IPS DF 6.9 (cell line): Measurements from ENCODE around the gene DUXA.
"Not testable (repeated sequence)": the region's sequence is repeated elsewhere in the genome, so short reads cannot be mapped to it uniquely, and the experiment has no call there.

Experiments
- DNase-seq: peaks from one replicate; pipeline ENCODE4 v3.0.0-alpha.2; 2013; ENCODE audit warnings: low read depth, low spot score
- H3K27ac ChIP-seq: one replicate; pipeline ENCODE4 v1.5.1; 2013; ENCODE audit warnings: low read length, control low read depth
- H3K27me3 ChIP-seq: 2 replicates; pipeline ENCODE4 v1.6.1; 2013; ENCODE audit warnings: mild to moderate bottlenecking, low read length; ENCODE audit not compliant: control insufficient read depth, insufficient read depth
- H3K36me3 ChIP-seq: 2 replicates; pipeline ENCODE4 v1.6.1; 2013; ENCODE audit warnings: low read length; ENCODE audit not compliant: control insufficient read depth, insufficient read depth
- H3K4me1 ChIP-seq: 2 replicates; pipeline ENCODE4 v1.6.1; 2013; ENCODE audit warnings: low read length; ENCODE audit not compliant: control insufficient read depth, insufficient read depth
- H3K4me3 ChIP-seq: 2 replicates; pipeline ENCODE4 v1.5.1; 2013; ENCODE audit warnings: mild to moderate bottlenecking, low read length
- H3K9me3 ChIP-seq: 2 replicates; pipeline ENCODE4 v1.6.1; 2013; ENCODE audit warnings: low read length, inconsistent platforms; ENCODE audit not compliant: control insufficient read depth, insufficient read depth
- WGBS: extraction: QIAGEN DNeasy Blood & Tissue Kit; methylation state at CpG from one replicate; pipeline ENCODE4 v1.1.7; 2013; ENCODE audit warnings: mixed read lengths, missing lambda C conversion rate; ENCODE audit not compliant: insufficient read length, insufficient coverage; 5-methylcytosine and 5-hydroxymethylcytosine counted together

The DUXA gene

GRCh38 chr19:57167385-57167784 lies at the start of gene DUXA:
TSS of gene DUXA (minus strand) at chr19:57167485. CDS start at chr19:57167443, 42 bp downstream.
- H3K27ac ChIP-seq: no peak within 1 kb of the TSS
- no peaks in the 10 kb centered on the region for H3K27me3 ChIP-seq
- H3K4me1 ChIP-seq: no peaks in the 10 kb centered on the region
- no peak for DNase-seq
- no peak within 1 kb of the TSS for H3K4me3 ChIP-seq
- WGBS: no CpG with 5 or more reads among the region's 6 CpGs
- peaks cover 3% of the 10 kb centered on the region for H3K9me3 ChIP-seq
- no peaks in the 10 kb centered on the region for H3K36me3 ChIP-seq

- WGBS: no CpG with 5 or more reads among the region's 7 CpGs
- Histone ChIP-seq H3K27me3 (no peaks in the 10 kb centered on the region), H3K4me1 (no peaks in the 10 kb centered on the region), H3K27ac (no peak overlapping the region), H3K4me3 (no peak overlapping the region), H3K9me3 (no peaks in the 10 kb centered on the region), H3K36me3 (peaks cover 11% of the 10 kb centered on the region)
- no peak for DNase-seq
Measured at GRCh38 chr19:57212109-57212508, 44.8 kb upstream of the DUXA start.

- Histone ChIP-seq H3K36me3 (peaks cover 11% of the 10 kb centered on the region), H3K9me3 (no peaks in the 10 kb centered on the region), H3K4me3 (no peak overlapping the region), H3K4me1 (no peaks in the 10 kb centered on the region), H3K27me3 (no peaks in the 10 kb centered on the region), H3K27ac (no peak overlapping the region)
- no peak for DNase-seq
- no CpG with 5 or more reads among the region's 4 CpGs for WGBS
Measured at GRCh38 chr19:57210381-57210780, 43.1 kb upstream of the DUXA start.

- no peaks in the 10 kb centered on the region for H3K4me1 ChIP-seq
- no peak overlapping the region for H3K4me3 ChIP-seq
- no CpG with 5 or more reads among the region's 5 CpGs for WGBS
- no peaks in the 10 kb centered on the region for H3K9me3 ChIP-seq
- DNase-seq: no peak
- no peak overlapping the region for H3K27ac ChIP-seq
- H3K36me3 ChIP-seq: no peaks in the 10 kb centered on the region
- no peaks in the 10 kb centered on the region for H3K27me3 ChIP-seq
Measured at GRCh38 chr19:57202160-57202559, 34.9 kb upstream of the DUXA start.

- WGBS: no CpG with 5 or more reads among the region's 6 CpGs
Measured at GRCh38 chr19:57197874-57198273, 30.6 kb upstream of the DUXA start.

GRCh38 chr19:57192993-57193392 lies 25.7 kb upstream of the DUXA start:
- H3K27me3 ChIP-seq: no peaks in the 10 kb centered on the region
- H3K36me3 ChIP-seq: no peaks in the 10 kb centered on the region; the same call in 1 of the 2 replicates
- H3K27ac ChIP-seq: no peak overlapping the region
- no CpG with 5 or more reads among the region's 5 CpGs for WGBS
- no peak overlapping the region for H3K4me3 ChIP-seq
- H3K4me1 ChIP-seq: no peaks in the 10 kb centered on the region
- H3K9me3 ChIP-seq: no peaks in the 10 kb centered on the region
- no peak for DNase-seq

More at GRCh38 chr19:57197874-57198273, 30.6 kb upstream of the DUXA start:
- not testable (repeated sequence) for H3K36me3 ChIP-seq, H3K4me3 ChIP-seq, DNase-seq, H3K4me1 ChIP-seq, H3K9me3 ChIP-seq, H3K27ac ChIP-seq, H3K27me3 ChIP-seq

- Histone ChIP-seq H3K27me3 (no peaks in the 10 kb centered on the region), H3K9me3 (no peaks in the 10 kb centered on the region), H3K4me3 (peak overlapping the region; percentile 77), H3K27ac (no peak overlapping the region), H3K4me1 (no peaks in the 10 kb centered on the region), H3K36me3 (no peaks in the 10 kb centered on the region; the same call in 1 of the 2 replicates)
- no CpG with 5 or more reads among the region's 9 CpGs for WGBS
- DNase-seq: no peak
Measured at GRCh38 chr19:57192077-57192420, 24.8 kb upstream of the DUXA start.

- H3K27me3 ChIP-seq: no peaks in the 10 kb centered on the region
- no peaks in the 10 kb centered on the region for H3K9me3 ChIP-seq
- peak; percentile 60 for DNase-seq
- H3K4me3 ChIP-seq: peak within 1 kb of the TSS; percentile 77
- no peaks in the 10 kb centered on the region for H3K4me1 ChIP-seq
- no peaks in the 10 kb centered on the region; the same call in 1 of the 2 replicates for H3K36me3 ChIP-seq
- WGBS: no CpG with 5 or more reads among the region's 81 CpGs
- H3K27ac ChIP-seq: no peak within 1 kb of the TSS
Measured at GRCh38 chr19:57191141-57192076, 24.1 kb upstream of the DUXA start, which contains the start of gene ZNF264. TSS of gene ZNF264 (plus strand) at chr19:57191500. CDS start at chr19:57191914, 414 bp downstream.

- no CpG with 5 or more reads among the region's 3 CpGs for WGBS
- Histone ChIP-seq H3K4me3 (no peak overlapping the region), H3K9me3 (no peaks in the 10 kb centered on the region), H3K36me3 (no peaks in the 10 kb centered on the region), H3K4me1 (no peaks in the 10 kb centered on the region), H3K27me3 (no peaks in the 10 kb centered on the region), H3K27ac (no peak overlapping the region)
- no peak for DNase-seq
Measured at GRCh38 chr19:57190301-57190700, 23.0 kb upstream of the DUXA start.

GRCh38 chr19:57171551-57172081 lies 4.3 kb upstream of the DUXA start:
- no CpG with 5 or more reads among the region's 42 CpGs for WGBS
- DNase-seq: no peak
- Histone ChIP-seq H3K9me3 (no peaks in the 10 kb centered on the region; the same call in 1 of the 2 replicates), H3K4me3 (no peak overlapping the region), H3K27ac (no peak overlapping the region), H3K27me3 (no peaks in the 10 kb centered on the region), H3K36me3 (no peaks in the 10 kb centered on the region), H3K4me1 (no peaks in the 10 kb centered on the region)
